Measurements from ENCODE around the gene PTPRJ.

PTPRJ gene

GRCh38 chr11:47994417-47994816 is 14.1 kb downstream of the PTPRJ start:
- DNase-seq (ENCODE audit: low read depth in 2 of 2) = no peak

- no peak for DNase-seq (ENCODE audit: low read depth in 2 of 2)
These were observed 15.0 kb downstream of the PTPRJ start for GRCh38 chr11:47995360-47995769.

GRCh38 chr11:47997063-47998053 is 17.0 kb downstream of the PTPRJ start:
- no peak for DNase-seq (ENCODE audit: low read depth in 2 of 2)

GRCh38 chr11:47998345-47998732 is 18.0 kb downstream of the PTPRJ start:
- DNase-seq (ENCODE audit: low read depth in 2 of 2) = no peak

GRCh38 chr11:47998733-47999359 is 18.5 kb downstream of the PTPRJ start:
- DNase-seq (ENCODE audit: low read depth in 2 of 2) = no peak

- no peak for DNase-seq (ENCODE audit: low read depth in 2 of 2)
These were observed 20.1 kb downstream of the PTPRJ start for GRCh38 chr11:48000432-48000831.

GRCh38 chr11:48001438-48002021 is 21.2 kb downstream of the PTPRJ start:
- peak; percentile 72 to 77 for DNase-seq (ENCODE audit: low read depth in 2 of 2)

- no peak for DNase-seq (ENCODE audit: low read depth in 2 of 2)
These were observed 22.2 kb downstream of the PTPRJ start for GRCh38 chr11:48002561-48002960.

GRCh38 chr11:48003926-48004325 is 23.6 kb downstream of the PTPRJ start:
- DNase-seq (ENCODE audit: low read depth in 2 of 2) = no peak

- DNase-seq (ENCODE audit: low read depth in 2 of 2) = no peak
These were observed 24.1 kb downstream of the PTPRJ start for GRCh38 chr11:48004456-48004855.

- peak in 1 of 2 donors; percentile 41 for DNase-seq (ENCODE audit: low read depth in 2 of 2)
These were observed 24.8 kb downstream of the PTPRJ start for GRCh38 chr11:48005136-48005535.

GRCh38 chr11:48005831-48006270 is 25.5 kb downstream of the PTPRJ start:
- DNase-seq (ENCODE audit: low read depth in 2 of 2) = no peak

- no peak for DNase-seq (ENCODE audit: low read depth in 2 of 2)
These were observed 26.1 kb downstream of the PTPRJ start for GRCh38 chr11:48006301-48006992.

- no peak for DNase-seq (ENCODE audit: low read depth in 2 of 2)
These were observed 27.3 kb downstream of the PTPRJ start for GRCh38 chr11:48007677-48008076.

GRCh38 chr11:48008951-48009270 is 28.6 kb downstream of the PTPRJ start:
- peak; percentile 42 to 53 for DNase-seq (ENCODE audit: low read depth in 2 of 2)

GRCh38 chr11:48011102-48011797 is 30.9 kb downstream of the PTPRJ start:
- DNase-seq (ENCODE audit: low read depth in 2 of 2) = no peak

- DNase-seq (ENCODE audit: low read depth in 2 of 2) = peak; percentile 50 to 64
These were observed 31.5 kb downstream of the PTPRJ start for GRCh38 chr11:48011798-48012391.

- DNase-seq (ENCODE audit: low read depth in 2 of 2) = peak in 1 of 2 donors; percentile 49
These were observed 33.0 kb downstream of the PTPRJ start for GRCh38 chr11:48013269-48013901.

GRCh38 chr11:48014917-48015316 is 34.6 kb downstream of the PTPRJ start:
- no peak for DNase-seq (ENCODE audit: low read depth in 2 of 2)

- DNase-seq (ENCODE audit: low read depth in 2 of 2) = no peak
These were observed 36.9 kb downstream of the PTPRJ start for GRCh38 chr11:48017105-48017830.

Data from stimulated activated CD8-positive, alpha-beta memory T cell treated with anti-CD3 and anti-CD28 coated beads, Interleukin-7, amount 100 ng/mL, for 4 hours (primary cell).